K562 (cell line): ENCODE data around the gene PDCD7. TPM values are rescaled to one million over a fixed set of nuclear protein-coding genes. Genes with fewer than 3 reads are reported as not detected.

Source experiments
- ATAC-seq: fragments of 200-7000 bp; cut with Tn5 transposase; 3 replicates; pipeline ENCODE4 v1.9.1; 2020; ENCODE audit warnings: moderate library complexity
- BruUV-seq: library from RNA; stranded (reverse); fragments of 400-500 nt; replicated peaks from 2 replicates; lab custom pipeline; 2021; lab: Mats Ljungman, UMichigan
- CTCF ChIA-PET: fragments of 300-600 bp; formaldehyde crosslinking; extraction: SDS; loops from one replicate; lab custom pipeline; 2021; ENCODE audit warnings: low intra/inter-chr PET ratio; lab: Yijun Ruan, JAX
- POLR2A ChIA-PET: fragments of 300-600, 350-650 bp; sonication (Branson Sonifier 250); formaldehyde crosslinking; extraction: SDS; loops from one replicate; lab custom pipeline; 2021; ENCODE audit warnings: antibody characterized with exemption, inconsistent platforms; lab: Yijun Ruan, JAX
- DNase-seq, 4 experiments: peaks; one replicate each; pipeline versions ENCODE4 v3.0.0 to v3.0.0-alpha.2; 2011 to 2018; ENCODE audit warnings: low spot score in 3 of 4, mixed read lengths in 3 of 4; ENCODE audit errors: extremely low read depth in 1 of 4
- FAIRE-seq: peaks from 2 replicates; lab custom pipeline; 2011; peaks lifted over from hg19 to GRCh38; lab: Jason Lieb, UNC
- H2AFZ ChIP-seq: 2 replicates; pipeline ENCODE4 v1.6.0; 2011; ENCODE audit warnings: low read depth, low read length, control low read depth, inconsistent platforms
- H3K27ac ChIP-seq: fragments of 200-600 bp; 3 replicates; pipeline ENCODE4 v1.8.0; 2011; ENCODE audit warnings: low read depth, mild to moderate bottlenecking, control low read depth, inconsistent platforms, low read length, moderate library complexity, mixed read lengths; ENCODE audit errors: extremely low read depth
- H3K27me3 ChIP-seq, 2 experiments: fragments of 300-600 bp in 1 of 2; 2 replicates in 1 of 2; 3 replicates in 1 of 2; pipeline versions ENCODE4 v1.6.0 to v1.8.0; 2011; ENCODE audit warnings: inconsistent platforms in 2 of 2, low read length in 2 of 2, mild to moderate bottlenecking in 1 of 2, mixed read lengths in 1 of 2, moderate library complexity in 1 of 2; ENCODE audit not compliant: control insufficient read depth in 2 of 2, insufficient read depth in 2 of 2
- H3K36me3 ChIP-seq: fragments of 300-600 bp; 3 replicates; pipeline ENCODE4 v1.8.0; 2011; ENCODE audit warnings: mild to moderate bottlenecking, low read length, inconsistent platforms; ENCODE audit not compliant: control insufficient read depth, insufficient read depth
- H3K4me1 ChIP-seq, 2 experiments: fragments of 200-600 bp in 1 of 2; replicated peaks in 1 of 2; 2 replicates in 1 of 2; 3 replicates in 1 of 2; pipeline versions ENCODE4 v1.5.1 to v1.8.0; 2011; ENCODE audit warnings: inconsistent platforms in 2 of 2, low read length in 2 of 2, mild to moderate bottlenecking in 1 of 2, mixed read lengths in 1 of 2, moderate library complexity in 1 of 2; ENCODE audit not compliant: control insufficient read depth in 2 of 2, insufficient read depth in 2 of 2
- H3K4me2 ChIP-seq: 2 replicates; pipeline ENCODE4 v1.6.1; 2011; ENCODE audit warnings: low read length, control low read depth, inconsistent platforms, mixed read lengths; ENCODE audit not compliant: insufficient read depth
- H3K4me3 ChIP-seq: fragments of 200-600 bp; sonication (generic), shearing (Covaris generic); 2 replicates; pipeline ENCODE4 v1.5.1; 2016; ENCODE audit warnings: control low read depth, inconsistent platforms
- H3K79me2 ChIP-seq: fragments of 200-600 bp; 3 replicates; pipeline ENCODE4 v1.8.0; 2011; ENCODE audit warnings: low read length, inconsistent platforms; ENCODE audit not compliant: control insufficient read depth, insufficient read depth
- H3K9ac ChIP-seq, 2 experiments: 2 replicates each; pipeline versions ENCODE4 v1.6.0 to v1.6.1; 2011; ENCODE audit warnings: low read depth in 2 of 2, low read length in 2 of 2, control low read depth in 1 of 2, inconsistent platforms in 1 of 2, mild to moderate bottlenecking in 1 of 2, mixed read lengths in 1 of 2; ENCODE audit not compliant: insufficient read depth in 1 of 2
- H3K9me1 ChIP-seq: one replicate; pipeline ENCODE4 v1.6.0; 2011; ENCODE audit warnings: inconsistent platforms, mild to moderate bottlenecking, low read length, moderate library complexity; ENCODE audit not compliant: control insufficient read depth, insufficient read depth
- H3K9me3 ChIP-seq: replicated peaks from 2 replicates; pipeline ENCODE4 v1.5.1; 2011; ENCODE audit warnings: low read depth, low read length, inconsistent platforms; ENCODE audit not compliant: control insufficient read depth, insufficient read depth
- H4K20me1 ChIP-seq: replicated peaks from 2 replicates; pipeline ENCODE4 v1.6.1; 2011; ENCODE audit warnings: low read length, inconsistent platforms, mixed read lengths; ENCODE audit not compliant: control insufficient read depth, insufficient read depth
- CHD2 ChIP-seq: IDR thresholded peaks from 2 replicates; pipeline ENCODE4 v1.6.1; 2011; ENCODE audit warnings: low read depth, low read length
- FIP1L1 ChIP-seq: fragments of 200-400 bp; formaldehyde crosslinking; IDR thresholded peaks from 2 replicates; pipeline ENCODE4 v1.6.1; 2018; ENCODE audit warnings: mild to moderate bottlenecking, low read depth, low read length; ENCODE audit not compliant: poor library complexity, severe bottlenecking
- FOXP1 ChIP-seq: sonication (generic); formaldehyde crosslinking; IDR thresholded peaks from 2 replicates; pipeline ENCODE4 v1.8.0; 2022; ENCODE audit warnings: mild to moderate bottlenecking, missing genetic modification reagents
- GTF2B ChIP-seq: IDR thresholded peaks from 2 replicates; pipeline ENCODE4 v1.6.1; 2011; ENCODE audit not compliant: insufficient read length; ENCODE audit errors: extremely low read depth
- HOXB6 ChIP-seq: fragments of 250-450 bp; sonication (Bioruptor Pico); IDR thresholded peaks from 2 replicates; pipeline ENCODE4 v1.5.1; 2022; ENCODE audit warnings: mild to moderate bottlenecking, borderline replicate concordance
- KDM5B ChIP-seq: fragments of 200-600 bp; sonication (generic); IDR thresholded peaks from 2 replicates; pipeline ENCODE4 v1.6.1; 2012; ENCODE audit warnings: low read depth, mild to moderate bottlenecking, moderate library complexity, low read length, control low read depth, inconsistent platforms; ENCODE audit not compliant: insufficient replicate concordance
- NCOA6 ChIP-seq: fragments of 450-650 bp; IDR thresholded peaks from 2 replicates; pipeline ENCODE4 v1.6.1; 2017; ENCODE audit warnings: mild to moderate bottlenecking
- POLR2B ChIP-seq: fragments of 450-650 bp; IDR thresholded peaks from 2 replicates; pipeline ENCODE4 v1.6.1; 2018; ENCODE audit warnings: low read depth; ENCODE audit not compliant: partially characterized antibody
- SNIP1 ChIP-seq: fragments of 450-650 bp; IDR thresholded peaks from 2 replicates; pipeline ENCODE4 v1.7.1; 2017; ENCODE audit warnings: low read depth, mild to moderate bottlenecking
- TCF7L2 ChIP-seq: fragments of 150-350 bp; IDR thresholded peaks from 2 replicates; pipeline ENCODE4 v1.6.1; 2016; ENCODE audit warnings: low read depth, mild to moderate bottlenecking, low read length, moderate library complexity
- TFAP4 ChIP-seq: sonication (generic); formaldehyde crosslinking; IDR thresholded peaks from 2 replicates; pipeline ENCODE4 v1.8.0; 2022; ENCODE audit warnings: missing genetic modification reagents, mild to moderate bottlenecking, moderate library complexity, borderline replicate concordance
- ZNF449 ChIP-seq: fragments of 250-450 bp; sonication (Bioruptor Pico); IDR thresholded peaks from 2 replicates; pipeline ENCODE4 v1.8.0; 2022; ENCODE audit warnings: moderate library complexity, mild to moderate bottlenecking, inconsistent platforms
- WGBS: fragments of 100-300 bp; shearing (Covaris generic); methylation state at CpG from one replicate; pipeline ENCODE4 v1.1.6; 2016; ENCODE audit warnings: low coverage, mixed read lengths; ENCODE audit not compliant: insufficient coverage; ENCODE audit errors: missing lambda C conversion rate; 5-methylcytosine and 5-hydroxymethylcytosine counted together
- in situ Hi-C: fragments of 300-500 bp; cut with MboI; formaldehyde crosslinking; loops from 4 replicates; pipeline ENCODE4 v1.15.0; 2018; ENCODE audit warnings: inconsistent platforms, mixed read lengths
- intact Hi-C: fragments of 100-400 bp; cut with micrococcal nuclease; formaldehyde crosslinking; loops from 2 replicates; pipeline ENCODE4 v1.14.2; 2022
- polyA plus RNA-seq, 8 experiments: library from polyadenylated mRNA; depleted of rRNA in 4 of 8; stranded (reverse) in 5 of 8; unstranded in 3 of 8; fragments of >200 nt; fragmentation: Nextera tagmentation in 2 of 8; fragmentation: Illumina TruSeq in 1 of 8; extraction: Ambion mirVana in 2 of 8; extraction: Trizol in 1 of 8; gene quantifications; 2 replicates each; pipeline versions ENCODE4 v1.2.1 to v1.2.3, GENCODE V29; 2011 to 2014; ENCODE audit warnings: inconsistent platforms in 1 of 8, missing spikeins in 1 of 8
- total RNA-seq, 7 experiments: library from RNA; depleted of rRNA in 6 of 7; stranded (reverse); fragments of >200 nt in 6 of 7; fragmentation: Illumina TruSeq in 2 of 7; extraction: Trizol in 2 of 7; gene quantifications; 2 replicates each; pipeline versions ENCODE4 v1.2.1 to v1.2.3, GENCODE V29; 2011 to 2021; ENCODE audit warnings: low replicate concordance in 1 of 7

PDCD7 gene
- total and polyA plus RNA-seq, 9 of the 15 experiments (the other 6 are each of a cell fraction or from before 2014, with no cell fraction given) = 11.8 to 30.2 (median 18.8) TPM

GRCh38 chr15:65115542-65115941 lies 18.1 kb downstream of the PDCD7 start (continued):
- no peak for TF ChIP-seq GTF2B
- no peak for TF ChIP-seq ZNF449 (CRISPR knock-in tag)
- TF ChIP-seq NCOA6 = no peak
- no peak for TF ChIP-seq KDM5B
- no peak for TF ChIP-seq FIP1L1
- no peak for TF ChIP-seq CHD2
- TF ChIP-seq TFAP4 = no peak
- TF ChIP-seq, all 486 proteins: peak for 0

GRCh38 chr15:65115086-65115485 lies 18.5 kb downstream of the PDCD7 start, which contains the start of gene UBAP1L:
TSS of gene UBAP1L (minus strand) at chr15:65115200. CDS start at chr15:65106215, 8,985 bp downstream.
- Histone ChIP-seq H3K4me1 (peaks cover 0 to 4% of the 10 kb centered on the region in 2 experiments; a peak in 1 of 5 replicates), H3K9me3 (no peaks in the 10 kb centered on the region), H3K27ac (no peak within 1 kb of the TSS)
- no peak for DNase-seq
- no peak for TF ChIP-seq TCF7L2
- TF ChIP-seq SNIP1 = no peak
- TF ChIP-seq HOXB6 (CRISPR knock-in tag) = no peak
- TF ChIP-seq POLR2B = no peak
- TF ChIP-seq FOXP1 = no peak
- TF ChIP-seq, all 486 proteins: peak for 0
- no peak within 1 kb of the TSS for H2AFZ ChIP-seq
- no TSS peak for BruUV-seq
- 79% methylated on average over 2 of the region's 2 CpGs for WGBS
- H3K4me2 ChIP-seq = no peak within 1 kb of the TSS
- H3K9ac ChIP-seq = no peak within 1 kb of the TSS
- H3K4me3 ChIP-seq = no peak within 1 kb of the TSS
- ATAC-seq (no peak), FAIRE-seq (no peak)
- intact Hi-C loops = no loop called here
- POLR2A ChIA-PET = no interaction called here
- CTCF ChIA-PET = no interaction called here
- no peaks in the 10 kb centered on the region; the same call in 1 of the 2 replicates for H4K20me1 ChIP-seq
- no peaks in the 10 kb centered on the region for H3K79me2 ChIP-seq
- in situ Hi-C loops = no loop called here
- no peaks in the 10 kb centered on the region for H3K27me3 ChIP-seq
- H3K9me1 ChIP-seq = no peaks in the 10 kb centered on the region
- H3K36me3 ChIP-seq = peaks cover 57% of the 10 kb centered on the region
